SW 1271 (cell line): ENCODE results near the gene PAX5.

ENCODE experiments used
- DNase-seq, 2 experiments: peaks; one replicate each; lab custom pipeline; 2025; lab: John Stamatoyannopoulos, UW

PAX5 gene

GRCh38 chr9:36961561-36962325 is 72.3 kb downstream of the PAX5 start:
- DNase-seq, result no peak

- no peak for DNase-seq
Measured at GRCh38 chr9:36961051-36961450, 73.0 kb downstream of the PAX5 start.

DNA sequence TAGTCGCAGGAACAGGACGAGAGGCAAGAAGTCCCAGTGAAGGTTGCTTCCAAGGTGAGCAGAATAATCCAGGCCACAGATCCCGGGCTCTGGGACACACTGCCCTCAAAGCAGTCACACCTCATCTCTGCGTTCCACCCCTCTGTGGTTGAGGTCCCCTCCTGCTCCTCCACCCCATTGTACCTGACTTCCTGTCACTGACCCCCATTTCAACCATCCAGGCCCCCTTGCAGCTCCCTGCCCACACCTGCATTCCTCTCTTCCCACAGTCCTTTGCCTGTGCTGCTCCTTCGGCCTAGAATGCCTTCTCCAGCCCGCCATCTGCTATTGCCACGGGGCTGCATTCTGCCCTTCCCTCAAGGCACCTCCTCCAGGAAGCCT is 73.5 kb downstream of the PAX5 start:
- no peak for DNase-seq

- DNase-seq, result no peak
Measured at GRCh38 chr9:36959681-36960574, 74.1 kb downstream of the PAX5 start.

- DNase-seq, result no peak
Measured at GRCh38 chr9:36956908-36957307, 77.2 kb downstream of the PAX5 start.

- DNase-seq, result no peak
Measured at GRCh38 chr9:36950389-36950788, 83.7 kb downstream of the PAX5 start.

- no peak for DNase-seq
Measured at GRCh38 chr9:36949466-36949865, 84.6 kb downstream of the PAX5 start.

DNA sequence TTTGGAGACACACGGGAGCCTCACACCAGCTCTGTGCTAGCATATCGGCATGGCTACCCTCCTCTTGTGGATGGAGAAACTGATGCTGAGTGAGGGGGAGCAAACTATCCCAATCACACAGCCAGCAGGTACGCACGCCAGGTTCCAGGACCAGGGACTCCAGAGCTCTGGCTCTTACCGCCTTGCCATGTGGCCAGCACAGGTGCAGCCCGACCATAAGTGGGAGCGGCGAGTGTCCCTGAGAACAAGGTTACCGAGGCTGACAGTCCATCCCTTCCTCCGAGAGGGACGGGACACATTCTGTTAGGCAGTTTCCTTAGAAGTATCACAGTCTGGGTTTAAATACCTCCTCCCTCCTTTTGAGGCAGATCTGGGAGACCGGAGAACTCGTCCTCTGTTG is 86.0 kb downstream of the PAX5 start:
- no peak for DNase-seq

GRCh38 chr9:36946653-36947052 is 87.4 kb downstream of the PAX5 start:
- no peak for DNase-seq

- no peak for DNase-seq
Measured at GRCh38 chr9:36945999-36946398, 88.1 kb downstream of the PAX5 start.

DNA sequence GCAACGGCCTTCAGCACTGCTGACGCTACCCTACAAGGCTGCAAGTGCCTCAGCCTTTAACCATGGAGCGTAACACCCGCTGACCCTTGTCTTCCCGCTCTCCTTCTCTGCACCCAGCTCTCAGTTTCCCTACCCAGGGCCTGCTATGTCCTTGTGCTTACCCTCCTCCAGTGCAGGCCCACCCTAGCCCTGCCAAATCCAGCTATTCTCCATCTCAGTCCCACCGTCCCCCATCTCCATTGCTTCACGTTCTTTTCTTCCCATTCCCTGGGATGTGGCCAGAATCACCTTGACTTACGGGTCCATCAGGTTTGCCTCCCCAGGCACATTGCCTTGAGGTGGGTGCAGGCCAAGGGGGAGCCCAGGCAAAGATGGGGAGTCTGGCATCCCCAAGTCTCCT is 91.2 kb downstream of the PAX5 start:
- no peak for DNase-seq

- no peak for DNase-seq
Measured at GRCh38 chr9:36941441-36941840, 92.6 kb downstream of the PAX5 start.

DNA sequence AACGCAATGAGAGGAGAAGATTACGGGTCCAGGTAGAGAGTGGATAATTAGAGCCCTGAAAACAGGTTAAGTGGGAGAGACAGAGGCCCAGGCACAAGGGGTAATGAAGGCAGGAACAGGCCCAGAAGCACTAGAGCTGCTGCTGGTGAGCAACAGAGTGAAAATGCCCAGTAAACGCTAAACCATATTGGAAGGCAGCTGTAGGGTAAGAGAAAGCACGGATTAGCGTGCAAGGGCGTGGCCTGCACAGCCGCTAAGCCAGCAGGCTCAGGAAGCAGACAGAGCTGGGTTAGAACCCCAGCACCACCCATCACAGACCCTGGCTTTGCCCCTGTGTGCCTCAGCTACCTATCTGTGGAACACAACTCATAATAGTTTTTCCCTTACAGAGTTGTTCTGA is 93.2 kb downstream of the PAX5 start:
- DNase-seq, result no peak

GRCh38 chr9:36940500-36940853 is 93.6 kb downstream of the PAX5 start:
- no peak for DNase-seq

- DNase-seq, result no peak
Measured at GRCh38 chr9:36939655-36940499, 94.2 kb downstream of the PAX5 start.

GRCh38 chr9:36939214-36939613 is 94.9 kb downstream of the PAX5 start:
- DNase-seq, result no peak

DNA sequence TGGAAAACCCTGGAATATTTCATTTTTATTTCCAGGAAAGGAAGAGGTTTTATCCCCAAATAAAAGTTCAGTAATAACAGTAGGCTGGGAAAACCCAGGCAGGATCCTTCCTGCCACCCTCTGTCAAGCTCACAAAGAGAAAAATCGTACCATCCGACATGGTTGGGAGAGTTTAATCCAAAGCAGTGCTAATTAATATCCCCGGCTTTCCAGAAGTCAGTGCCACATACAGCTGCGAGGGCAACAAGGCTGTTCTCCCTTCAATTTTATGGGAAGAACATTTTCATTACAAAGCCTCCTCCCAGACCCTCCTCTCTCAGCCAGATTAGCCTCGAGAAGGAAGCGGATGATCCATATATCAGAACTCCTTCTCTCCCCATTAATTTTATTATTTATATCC is 95.5 kb downstream of the PAX5 start:
- DNase-seq, result no peak

GRCh38 chr9:36937951-36938350 is 96.1 kb downstream of the PAX5 start:
- no peak for DNase-seq

GRCh38 chr9:36937346-36937745 is 96.7 kb downstream of the PAX5 start:
- DNase-seq, result no peak

- no peak for DNase-seq
Measured at GRCh38 chr9:36936498-36936831, 97.6 kb downstream of the PAX5 start.

GRCh38 chr9:36935768-36936497 is 98.1 kb downstream of the PAX5 start:
- no peak for DNase-seq

GRCh38 chr9:36935332-36935731 is 98.7 kb downstream of the PAX5 start:
- DNase-seq, result no peak
